ENCODE data around the gene CBX2. TPM values are rescaled to one million over a fixed set of nuclear protein-coding genes. Genes with fewer than 3 reads are reported as not detected.
"Not testable (repeated sequence)": the region's sequence is repeated elsewhere in the genome, so short reads cannot be mapped to it uniquely, and the experiment has no call there.

CBX2 gene
- total RNA-seq, 1 donor from 2014 or later = 2.6 TPM

DNA sequence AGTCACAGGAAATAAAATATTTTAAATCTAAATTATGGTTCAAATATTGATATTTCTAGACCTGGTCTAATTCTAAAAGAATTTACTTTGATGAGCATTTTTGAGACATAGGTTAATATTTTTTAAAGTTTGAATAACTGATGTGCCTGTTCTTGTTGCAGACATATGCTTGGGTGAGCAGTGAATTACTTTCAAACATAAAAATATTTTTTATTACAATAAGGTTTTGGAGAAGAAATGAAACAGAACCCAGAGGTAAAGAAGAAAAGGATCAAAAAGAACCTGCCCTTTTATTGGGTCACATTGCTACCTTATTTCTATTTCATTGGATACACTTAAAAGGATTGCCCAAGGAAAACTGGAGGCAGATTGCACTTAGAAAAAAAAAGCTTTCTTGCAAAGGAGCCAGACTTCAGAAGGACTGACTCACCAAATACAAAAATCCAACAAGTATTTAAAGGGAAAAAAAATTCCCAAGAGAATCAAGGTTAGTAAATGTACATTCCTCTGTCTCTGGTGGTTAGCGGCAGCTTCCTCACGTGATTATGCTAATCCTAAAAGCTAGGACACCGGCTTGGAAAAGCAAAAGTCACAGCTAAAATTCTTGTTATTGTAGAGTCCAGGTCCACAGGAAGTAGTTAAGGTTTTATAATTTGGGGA, 28.7 kb upstream of the CBX2 start:
- H3K9me3 ChIP-seq (replicated peaks) = no peaks in the 10 kb centered on the region

DNA sequence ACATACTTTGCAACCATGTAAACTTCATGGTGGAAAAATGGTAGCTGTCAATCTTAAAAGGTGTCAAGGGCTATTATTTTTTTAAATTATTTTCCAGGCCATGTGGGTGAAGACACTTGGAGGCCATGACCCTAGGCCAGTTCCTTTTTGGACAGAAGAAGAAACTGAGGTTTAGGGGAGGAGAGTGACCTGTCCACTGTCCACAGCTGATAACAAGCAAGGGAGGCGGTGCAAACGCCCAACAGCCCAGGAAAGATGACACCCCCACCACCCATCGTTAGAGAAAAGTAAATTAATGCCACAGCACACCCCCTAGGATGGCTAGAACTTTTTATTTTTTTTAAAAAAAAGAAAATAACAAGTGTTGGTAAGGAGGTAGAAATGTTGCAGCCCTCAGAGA, 28.0 kb upstream of the CBX2 start:
- TF ChIP-seq, protein P1, sequence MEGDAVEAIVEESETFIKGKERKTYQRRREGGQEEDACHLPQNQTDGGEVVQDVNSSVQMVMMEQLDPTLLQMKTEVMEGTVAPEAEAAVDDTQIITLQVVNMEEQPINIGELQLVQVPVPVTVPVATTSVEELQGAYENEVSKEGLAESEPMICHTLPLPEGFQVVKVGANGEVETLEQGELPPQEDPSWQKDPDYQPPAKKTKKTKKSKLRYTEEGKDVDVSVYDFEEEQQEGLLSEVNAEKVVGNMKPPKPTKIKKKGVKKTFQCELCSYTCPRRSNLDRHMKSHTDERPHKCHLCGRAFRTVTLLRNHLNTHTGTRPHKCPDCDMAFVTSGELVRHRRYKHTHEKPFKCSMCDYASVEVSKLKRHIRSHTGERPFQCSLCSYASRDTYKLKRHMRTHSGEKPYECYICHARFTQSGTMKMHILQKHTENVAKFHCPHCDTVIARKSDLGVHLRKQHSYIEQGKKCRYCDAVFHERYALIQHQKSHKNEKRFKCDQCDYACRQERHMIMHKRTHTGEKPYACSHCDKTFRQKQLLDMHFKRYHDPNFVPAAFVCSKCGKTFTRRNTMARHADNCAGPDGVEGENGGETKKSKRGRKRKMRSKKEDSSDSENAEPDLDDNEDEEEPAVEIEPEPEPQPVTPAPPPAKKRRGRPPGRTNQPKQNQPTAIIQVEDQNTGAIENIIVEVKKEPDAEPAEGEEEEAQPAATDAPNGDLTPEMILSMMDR (IDR thresholded peaks at IDR 0.05; ENCODE audit: borderline replicate concordance) = no peak
- intact Hi-C loops (cut with micrococcal nuclease) = no loop called here

More for the DNA sequence above, 28.7 kb upstream of the CBX2 start:
- DNase-seq = no peak
- intact Hi-C loops (cut with micrococcal nuclease) = no loop called here
- no peak overlapping the region for H3K27ac ChIP-seq (replicated peaks)
- TF ChIP-seq, protein P1 (IDR thresholded peaks at IDR 0.05; ENCODE audit: borderline replicate concordance) = no peak
- no peak overlapping the region for H3K4me3 ChIP-seq
- peaks cover 25% of the 10 kb centered on the region for H3K4me1 ChIP-seq
- peaks cover 96% of the 10 kb centered on the region for H3K27me3 ChIP-seq (ENCODE audit: low read depth)
- no peaks in the 10 kb centered on the region for H3K36me3 ChIP-seq

GRCh38 chr17:79750650-79751545, 27.1 kb upstream of the CBX2 start:
- intact Hi-C loops (cut with micrococcal nuclease) = no loop called here
- Histone ChIP-seq H3K27ac (replicated peaks) (no peak overlapping the region), H3K4me1 (peaks cover 25% of the 10 kb centered on the region), H3K9me3 (replicated peaks) (no peaks in the 10 kb centered on the region), H3K27me3 (ENCODE audit: low read depth) (peaks cover 100% of the 10 kb centered on the region), H3K4me3 (no peak overlapping the region), H3K36me3 (no peaks in the 10 kb centered on the region)
- TF ChIP-seq, protein P1 (IDR thresholded peaks at IDR 0.05; ENCODE audit: borderline replicate concordance) = no peak
- DNase-seq = no peak

More for the DNA sequence above, 28.0 kb upstream of the CBX2 start:
- Histone ChIP-seq H3K4me3 (no peak overlapping the region), H3K9me3 (replicated peaks) (no peaks in the 10 kb centered on the region), H3K27me3 (ENCODE audit: low read depth) (peaks cover 99% of the 10 kb centered on the region), H3K27ac (replicated peaks) (no peak overlapping the region), H3K4me1 (peaks cover 25% of the 10 kb centered on the region), H3K36me3 (no peaks in the 10 kb centered on the region)
- DNase-seq = no peak

GRCh38 chr17:79752175-79752574, 25.8 kb upstream of the CBX2 start:
- H3K27me3 ChIP-seq (ENCODE audit: low read depth) = peaks cover 100% of the 10 kb centered on the region
- H3K27ac ChIP-seq (replicated peaks) = no peak overlapping the region
- DNase-seq = no peak

DNA sequence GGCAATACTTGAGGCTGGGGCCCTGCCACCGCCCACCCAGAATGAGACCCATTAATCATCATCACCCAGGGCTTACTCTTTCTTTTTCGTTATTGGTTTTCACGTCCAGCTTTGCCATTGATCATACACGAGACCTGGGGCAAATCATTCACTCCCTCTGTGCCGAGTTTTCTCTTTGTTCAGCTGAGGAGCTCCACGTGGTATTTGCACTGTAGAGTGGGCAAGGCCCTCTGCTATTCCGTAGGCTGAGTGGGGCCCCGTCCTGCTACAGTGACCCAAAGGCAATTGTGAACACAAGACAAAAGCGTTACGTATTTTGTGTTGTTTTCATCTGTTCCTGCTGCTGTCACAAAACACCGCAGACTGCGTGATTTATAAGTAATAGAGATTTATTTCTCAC, 23.6 kb upstream of the CBX2 start:
- no peak for DNase-seq
- intact Hi-C loops (cut with micrococcal nuclease) = no loop called here
- Histone ChIP-seq H3K27ac (replicated peaks) (no peak overlapping the region), H3K36me3 (no peaks in the 10 kb centered on the region), H3K27me3 (ENCODE audit: low read depth) (peaks cover 92% of the 10 kb centered on the region), H3K4me3 (no peak overlapping the region), H3K4me1 (no peaks in the 10 kb centered on the region), H3K9me3 (replicated peaks) (no peaks in the 10 kb centered on the region)
- TF ChIP-seq, protein P1 (IDR thresholded peaks at IDR 0.05; ENCODE audit: borderline replicate concordance) = no peak

More at GRCh38 chr17:79752175-79752574, 25.8 kb upstream of the CBX2 start:
- H3K36me3 ChIP-seq = no peaks in the 10 kb centered on the region
- intact Hi-C loops (cut with micrococcal nuclease) = no loop called here
- H3K9me3 ChIP-seq (replicated peaks) = no peaks in the 10 kb centered on the region
- no peak overlapping the region for H3K4me3 ChIP-seq
- peaks cover 15% of the 10 kb centered on the region for H3K4me1 ChIP-seq
- TF ChIP-seq, protein P1 (IDR thresholded peaks at IDR 0.05; ENCODE audit: borderline replicate concordance) = no peak

DNA sequence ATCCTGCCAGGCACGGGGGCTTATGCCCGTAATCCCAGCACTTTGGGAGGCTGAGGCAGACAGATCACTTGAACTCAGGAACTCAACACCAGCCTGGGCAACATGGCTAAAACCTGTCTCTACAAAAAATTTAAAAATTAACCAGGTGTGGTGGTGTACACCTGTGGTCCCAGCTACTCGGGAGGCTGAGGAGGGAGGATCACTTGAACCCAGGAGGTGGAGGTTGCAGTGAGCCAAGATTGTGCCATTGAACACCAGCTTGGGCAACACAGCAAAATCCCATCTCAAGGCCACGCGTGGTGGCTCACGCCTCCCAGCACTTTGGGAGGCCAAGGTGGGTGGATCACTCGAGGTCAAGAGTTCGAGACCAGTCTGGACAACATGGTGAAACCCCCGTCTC, 23.0 kb upstream of the CBX2 start:
- DNase-seq; H3K9me3 ChIP-seq (replicated peaks); H3K4me1 ChIP-seq; H3K27ac ChIP-seq (replicated peaks); H3K4me3 ChIP-seq; intact Hi-C loops (cut with micrococcal nuclease); H3K36me3 ChIP-seq: not testable (repeated sequence)
- peaks cover 86% of the 10 kb centered on the region for H3K27me3 ChIP-seq (ENCODE audit: low read depth)

All from left ventricle myocardium inferior (tissue), 1 donor.